SKM-1 (cell line): Measurements from ENCODE around the gene EXOC4.

Experiments
- DNase-seq: peaks from one replicate; lab custom pipeline; 2025; ENCODE audit not compliant: unreplicated experiment; lab: John Stamatoyannopoulos, UW

The EXOC4 gene

GRCh38 chr7:133819695-133820094 lies 566.8 kb downstream of the EXOC4 start:
- DNase-seq = no peak

GRCh38 chr7:133820584-133820983 lies 567.7 kb downstream of the EXOC4 start:
- no peak for DNase-seq

- DNase-seq = no peak
Measured at GRCh38 chr7:133821171-133821570, 568.3 kb downstream of the EXOC4 start.

- DNase-seq = no peak
Measured at GRCh38 chr7:133822001-133822641, 569.2 kb downstream of the EXOC4 start.

GRCh38 chr7:133822868-133823552 lies 570.1 kb downstream of the EXOC4 start:
- no peak for DNase-seq

- no peak for DNase-seq
Measured at GRCh38 chr7:133824132-133824531, 571.3 kb downstream of the EXOC4 start.

- no peak for DNase-seq
Measured at GRCh38 chr7:133827707-133828623, 575.1 kb downstream of the EXOC4 start.

GRCh38 chr7:133828906-133829305 lies 576.0 kb downstream of the EXOC4 start:
- no peak for DNase-seq

GRCh38 chr7:133829336-133829897 lies 576.5 kb downstream of the EXOC4 start:
- DNase-seq = no peak

GRCh38 chr7:133830081-133830480 lies 577.2 kb downstream of the EXOC4 start:
- no peak for DNase-seq

- DNase-seq = no peak
Measured at GRCh38 chr7:133836666-133837065, 583.8 kb downstream of the EXOC4 start.

GRCh38 chr7:133837224-133837623 lies 584.3 kb downstream of the EXOC4 start:
- DNase-seq = no peak

GRCh38 chr7:133839121-133839520 lies 586.2 kb downstream of the EXOC4 start:
- DNase-seq = no peak

- no peak for DNase-seq
Measured at GRCh38 chr7:133843341-133843740, 590.5 kb downstream of the EXOC4 start.

GRCh38 chr7:133845005-133845404 lies 592.1 kb downstream of the EXOC4 start:
- no peak for DNase-seq

GRCh38 chr7:133846203-133846945 lies 593.5 kb downstream of the EXOC4 start:
- no peak for DNase-seq

GRCh38 chr7:133850497-133851280 lies 597.8 kb downstream of the EXOC4 start:
- DNase-seq = no peak

- no peak for DNase-seq
Measured at GRCh38 chr7:133851411-133851810, 598.5 kb downstream of the EXOC4 start.

GRCh38 chr7:133853706-133854276 lies 600.9 kb downstream of the EXOC4 start:
- DNase-seq = peak; percentile 8

- peak; percentile 4 for DNase-seq
Measured at GRCh38 chr7:133854739-133855138, 601.9 kb downstream of the EXOC4 start.
